ENCODE data around the gene DISP1.

The DISP1 gene

GRCh38 chr1:222769971-222770620, 44.7 kb upstream of the DISP1 start:
- Histone ChIP-seq H3K9me3 (no peaks in the 10 kb centered on the region; the same call in 1 of the 2 replicates), H3K36me3 (no peaks in the 10 kb centered on the region), H3K4me1 (no peaks in the 10 kb centered on the region), H3K27me3 (no peaks in the 10 kb centered on the region), H3K4me3 (ENCODE audit: low read depth, low read length) (no peak overlapping the region)
- TF ChIP-seq CTCF (IDR thresholded peaks at IDR 0.05; ENCODE audit: low read depth, low read length), result no peak
- DNase-seq, result no peak

- H3K9me3 ChIP-seq, result no peaks in the 10 kb centered on the region; the same call in 1 of the 2 replicates
- no peaks in the 10 kb centered on the region for H3K27me3 ChIP-seq
- no peaks in the 10 kb centered on the region for H3K4me1 ChIP-seq
- no peak for DNase-seq
- no peak for TF ChIP-seq CTCF (IDR thresholded peaks at IDR 0.05; ENCODE audit: low read depth, low read length)
- no peaks in the 10 kb centered on the region for H3K36me3 ChIP-seq
- H3K4me3 ChIP-seq (ENCODE audit: low read depth, low read length), result no peak overlapping the region
Observed at GRCh38 chr1:222772996-222773379, 41.9 kb upstream of the DISP1 start.

GRCh38 chr1:222777463-222777862, 37.4 kb upstream of the DISP1 start:
- Histone ChIP-seq H3K4me3 (ENCODE audit: low read depth, low read length) (no peak overlapping the region), H3K4me1 (no peaks in the 10 kb centered on the region), H3K9me3 (no peaks in the 10 kb centered on the region), H3K27me3 (no peaks in the 10 kb centered on the region), H3K36me3 (no peaks in the 10 kb centered on the region)
- TF ChIP-seq CTCF (IDR thresholded peaks at IDR 0.05; ENCODE audit: low read depth, low read length), result no peak
- DNase-seq, result no peak

GRCh38 chr1:222777977-222778376, 36.9 kb upstream of the DISP1 start:
- TF ChIP-seq CTCF (IDR thresholded peaks at IDR 0.05; ENCODE audit: low read depth, low read length), result no peak
- Histone ChIP-seq H3K9me3 (no peaks in the 10 kb centered on the region), H3K4me1 (no peaks in the 10 kb centered on the region), H3K36me3 (no peaks in the 10 kb centered on the region), H3K27me3 (no peaks in the 10 kb centered on the region), H3K4me3 (ENCODE audit: low read depth, low read length) (no peak overlapping the region)
- no peak for DNase-seq

GRCh38 chr1:222781251-222781650, 33.6 kb upstream of the DISP1 start:
- TF ChIP-seq CTCF (IDR thresholded peaks at IDR 0.05; ENCODE audit: low read depth, low read length), result no peak

GRCh38 chr1:222783051-222783450, 31.8 kb upstream of the DISP1 start:
- TF ChIP-seq CTCF (IDR thresholded peaks at IDR 0.05; ENCODE audit: low read depth, low read length), result no peak
- Histone ChIP-seq H3K27me3 (peaks cover 7% of the 10 kb centered on the region; the same call in 1 of the 2 replicates), H3K4me3 (ENCODE audit: low read depth, low read length) (no peak overlapping the region), H3K36me3 (no peaks in the 10 kb centered on the region), H3K9me3 (no peaks in the 10 kb centered on the region), H3K4me1 (no peaks in the 10 kb centered on the region)
- DNase-seq, result no peak

More at GRCh38 chr1:222781251-222781650, 33.6 kb upstream of the DISP1 start:
- no peaks in the 10 kb centered on the region for H3K4me1 ChIP-seq
- H3K27me3 ChIP-seq, result peaks cover 6% of the 10 kb centered on the region; the same call in 1 of the 2 replicates
- no peak for DNase-seq
- no peaks in the 10 kb centered on the region for H3K9me3 ChIP-seq
- no peaks in the 10 kb centered on the region for H3K36me3 ChIP-seq
- no peak overlapping the region for H3K4me3 ChIP-seq (ENCODE audit: low read depth, low read length)

All from BE2C (cell line).